ENCODE data around the gene AGAP5.
A peak's percentile ranks its signal among the peaks of the same experiment; 100 is the strongest.
"Not testable (repeated sequence)": the region's sequence is repeated elsewhere in the genome, so short reads cannot be mapped to it uniquely, and the experiment has no call there.

The AGAP5 gene

DNA sequence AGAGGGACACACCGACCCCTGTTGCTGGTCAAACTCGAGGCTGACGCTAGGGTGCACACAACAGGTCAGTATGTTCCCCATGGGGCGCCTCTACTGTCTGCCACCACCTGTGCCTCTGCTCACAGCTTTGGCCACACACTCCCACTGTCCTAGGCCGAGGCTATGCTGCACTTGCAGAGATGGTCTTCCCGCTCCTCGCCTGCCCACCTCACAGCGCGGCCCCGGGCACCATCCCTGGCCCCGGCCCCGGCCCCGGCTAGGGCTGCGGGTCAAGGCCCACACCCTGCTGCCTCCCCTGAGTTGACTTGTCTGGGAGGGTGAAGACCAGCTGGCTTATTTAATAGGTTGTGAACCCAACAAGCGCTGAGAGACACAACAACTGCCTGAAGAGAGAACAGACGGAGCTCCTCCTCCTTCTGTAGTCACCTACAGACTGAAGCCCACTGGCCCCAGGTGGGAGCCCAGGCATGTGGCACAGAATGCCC lies at the start of gene AGAP5:
TSS of gene AGAP5 (minus strand) at position 435 of the 485 bp plus-strand sequence. CDS start at position 81, 354 bp downstream.
- DNase-seq, result not testable (repeated sequence)

DNA sequence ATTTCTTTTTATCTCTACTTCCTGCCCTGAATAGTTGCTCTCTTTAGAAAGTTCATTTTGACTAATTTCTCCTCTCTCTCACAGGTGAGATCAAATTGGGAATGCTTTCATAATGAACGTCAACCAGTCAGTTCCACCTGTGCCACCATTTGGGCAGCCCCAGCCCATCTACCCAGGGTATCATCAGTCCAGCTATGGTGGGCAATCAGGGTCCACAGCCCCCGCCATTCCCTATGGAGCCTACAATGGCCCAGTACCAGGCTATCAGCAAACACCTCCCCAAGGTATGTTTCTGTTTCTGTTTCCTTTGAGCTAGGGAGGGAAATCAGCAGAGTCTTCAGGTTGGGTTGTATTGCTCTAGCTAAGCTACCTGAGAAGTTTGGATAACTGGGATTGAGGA lies 48.8 kb upstream of the AGAP5 start:
- no peak for DNase-seq

DNA sequence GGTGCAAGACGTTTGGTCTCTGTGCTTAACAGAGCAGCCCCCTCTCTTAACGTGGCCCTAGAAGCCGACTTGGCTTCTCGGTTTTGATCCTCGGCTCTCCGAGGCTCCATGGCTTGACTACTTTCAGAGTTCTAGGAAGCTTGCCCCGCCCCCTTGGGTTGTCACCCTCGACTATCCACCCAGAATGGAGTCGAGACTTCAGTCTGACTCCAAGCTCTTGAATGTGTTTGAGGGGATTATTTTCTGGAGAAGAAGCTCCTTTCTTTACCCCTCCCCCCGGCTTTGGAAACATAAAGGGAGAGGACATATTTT lies 46.7 kb upstream of the AGAP5 start:
- DNase-seq, result peak; percentile 44

DNA sequence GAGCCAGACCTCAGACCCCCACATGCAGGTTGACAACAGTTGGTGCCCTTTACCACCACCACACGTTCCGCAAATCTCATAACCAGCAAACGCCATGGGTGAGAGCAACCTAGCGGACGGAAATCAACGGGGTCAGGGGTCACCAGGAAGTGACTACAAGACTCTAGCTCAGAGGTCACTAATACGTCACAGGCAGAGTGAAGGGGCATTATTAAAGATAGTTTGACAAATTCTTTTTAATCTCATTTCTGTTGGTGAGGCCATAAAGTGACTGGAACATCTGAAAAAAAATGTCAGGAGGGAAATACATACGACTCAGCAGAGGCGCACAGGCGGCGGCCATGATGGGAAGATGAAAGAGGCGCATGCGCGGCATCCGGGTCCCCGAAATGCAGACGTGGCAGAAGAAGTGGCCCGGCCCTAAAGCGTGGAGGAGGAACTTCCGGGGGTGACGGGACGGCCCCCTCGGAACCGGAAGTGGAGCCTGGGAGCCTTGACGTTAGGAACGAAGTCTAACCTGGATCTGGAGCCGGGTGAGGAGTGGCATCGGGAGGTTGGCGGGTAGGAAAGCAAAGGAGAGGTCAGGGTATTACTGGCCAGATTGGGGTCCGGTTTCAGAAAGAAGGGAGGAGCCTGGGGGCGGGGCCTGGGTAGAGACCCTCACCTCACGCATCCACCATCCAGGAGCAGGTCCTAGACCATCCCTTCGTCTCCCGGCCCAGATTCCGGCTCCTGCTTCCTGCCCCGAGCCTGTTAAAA lies 46.2 kb upstream of the AGAP5 start, which contains the start of gene SEC24C:
TSS of gene SEC24C (plus strand) at position 468 of the 759 bp plus-strand sequence. CDS start 2,461 bp downstream, outside the sequence.
- DNase-seq, result peak; percentile 83

DNA sequence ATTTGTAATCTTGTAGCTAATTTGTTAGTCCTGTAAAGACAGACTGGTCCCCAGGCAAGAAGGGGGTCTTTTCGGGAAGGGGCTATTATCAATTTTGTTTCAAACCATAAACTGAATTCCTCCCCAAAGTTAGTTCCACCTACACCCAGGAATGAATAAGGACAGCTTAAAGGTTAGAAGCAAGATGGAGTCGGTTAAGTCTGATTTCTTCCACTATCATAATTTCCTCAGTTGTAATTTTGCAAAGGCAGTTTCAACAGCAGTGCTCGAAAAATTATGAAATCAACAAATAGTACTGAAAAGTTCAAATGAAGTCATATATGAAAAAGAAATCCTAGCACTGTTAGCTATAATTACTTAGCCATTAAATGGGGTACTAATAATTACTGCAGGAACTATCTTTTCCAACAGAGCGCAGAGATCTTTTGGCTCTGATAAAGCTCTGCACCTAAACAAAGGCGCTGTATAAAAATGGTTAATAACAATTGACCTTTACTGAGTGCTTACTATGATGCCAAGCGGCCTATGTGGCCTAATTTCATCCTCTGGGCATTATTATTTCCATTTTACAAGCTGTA lies 45.5 kb upstream of the AGAP5 start:
- no peak for DNase-seq

DNA sequence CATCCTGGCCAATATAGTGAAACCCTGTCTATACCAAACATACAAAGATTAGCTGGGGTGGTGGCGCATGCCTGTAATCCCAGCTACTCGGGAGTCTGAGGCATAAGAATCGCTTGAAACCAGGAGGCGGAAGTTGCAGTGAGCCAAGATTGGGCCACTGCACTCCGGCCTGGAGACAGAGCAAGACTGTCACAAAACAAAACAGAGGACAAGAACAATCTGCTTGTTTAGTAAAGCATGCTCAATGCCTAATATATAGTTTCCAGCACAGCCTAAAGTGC lies 44.5 kb upstream of the AGAP5 start:
- no peak for DNase-seq

DNA sequence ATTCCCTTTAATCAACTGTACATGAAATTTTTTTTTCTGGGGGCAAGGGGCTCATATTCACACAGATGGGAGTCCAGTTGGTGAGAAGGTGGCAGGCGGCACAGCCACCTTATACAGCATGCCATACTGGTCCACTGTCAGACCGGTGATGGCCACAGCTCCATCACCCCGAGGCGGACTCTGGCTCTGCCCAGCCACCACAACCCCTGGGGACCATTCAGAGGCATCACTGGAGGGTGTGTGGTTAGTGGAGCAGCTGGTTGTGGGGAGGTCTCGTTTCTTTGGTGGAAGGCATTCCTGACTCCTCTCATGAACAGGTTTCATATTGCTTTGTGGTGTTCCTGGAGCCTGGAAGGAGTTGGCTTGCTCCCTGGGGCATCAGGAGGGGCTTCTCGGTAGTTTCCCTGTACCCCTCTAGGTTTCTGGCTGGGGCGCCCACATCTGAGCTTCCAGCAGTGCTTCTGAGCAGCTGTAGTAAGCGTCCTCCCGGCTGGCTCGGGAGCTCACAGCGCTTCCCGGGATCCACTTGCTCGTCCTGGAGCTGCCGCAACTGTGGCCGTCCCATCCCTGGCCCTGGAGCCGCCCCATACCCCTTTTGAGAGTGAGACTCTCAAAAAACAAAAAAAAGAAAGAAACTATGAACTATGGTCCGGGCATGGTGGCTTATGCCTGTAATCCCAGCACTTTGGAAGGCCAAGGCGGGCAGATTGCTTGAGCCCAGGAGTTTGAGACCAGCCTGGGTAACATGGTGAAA lies 42.8 kb upstream of the AGAP5 start:
- DNase-seq, result not testable (repeated sequence)

DNA sequence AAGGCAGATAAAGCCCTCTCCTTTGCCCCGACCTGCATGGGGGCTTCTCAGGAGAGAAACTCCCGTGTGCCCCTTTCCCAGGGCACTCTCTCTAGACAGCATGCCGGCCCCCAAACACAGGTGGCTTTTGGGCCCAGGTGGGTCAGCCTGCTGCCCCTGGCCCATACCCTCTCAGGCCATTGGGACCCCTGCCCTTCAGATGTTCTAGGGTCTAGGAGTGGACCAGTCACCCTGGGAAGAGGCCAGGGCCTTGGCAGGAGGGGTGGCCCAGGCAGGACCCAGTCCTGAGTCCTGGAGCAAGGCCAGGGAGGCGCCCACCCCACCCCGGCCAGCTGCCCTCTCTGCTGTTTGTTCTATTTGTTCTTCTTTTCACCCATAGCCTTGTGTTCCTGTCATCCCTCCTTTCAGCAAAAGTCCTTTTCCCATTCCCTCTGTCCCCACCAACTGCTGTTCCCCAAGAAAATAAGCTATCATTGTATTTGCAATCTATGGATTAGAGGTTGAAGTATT lies 36.9 kb upstream of the AGAP5 start:
- DNase-seq, result no peak

DNA sequence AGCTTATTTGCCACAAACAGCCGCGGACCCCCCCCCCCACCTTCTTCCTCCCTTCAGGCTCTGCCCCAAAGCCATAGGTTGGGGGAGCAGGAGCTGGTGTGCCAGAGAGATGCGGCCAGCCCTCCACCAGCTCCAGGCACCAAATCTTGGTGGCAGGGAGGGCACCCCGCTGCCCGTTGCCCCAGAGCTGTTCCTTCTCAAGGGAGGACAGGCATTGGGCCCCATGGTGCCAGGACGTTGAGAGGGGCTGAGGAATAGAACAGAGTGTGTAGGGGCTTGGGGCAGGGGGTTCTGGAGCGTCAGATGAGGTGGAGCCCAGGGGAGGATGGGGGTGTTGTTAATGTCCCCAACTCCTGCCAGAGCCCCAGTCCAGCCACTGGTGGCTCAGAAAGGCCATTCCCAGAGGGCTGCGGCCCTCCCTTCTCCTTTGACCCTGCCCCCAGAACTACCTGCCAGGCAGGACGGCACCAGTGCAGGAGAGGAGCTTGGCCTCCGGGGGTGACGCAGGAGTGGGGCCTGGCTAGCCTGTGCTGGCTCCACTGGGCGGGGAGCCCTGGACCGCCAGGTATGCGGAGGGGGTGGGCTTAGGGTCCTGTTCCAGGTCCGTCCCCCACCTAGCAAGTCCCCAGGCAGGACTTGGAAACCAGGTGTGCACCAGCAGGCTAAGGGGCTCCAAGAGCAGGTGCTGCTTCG lies 36.3 kb upstream of the AGAP5 start:
- no peak for DNase-seq

DNA sequence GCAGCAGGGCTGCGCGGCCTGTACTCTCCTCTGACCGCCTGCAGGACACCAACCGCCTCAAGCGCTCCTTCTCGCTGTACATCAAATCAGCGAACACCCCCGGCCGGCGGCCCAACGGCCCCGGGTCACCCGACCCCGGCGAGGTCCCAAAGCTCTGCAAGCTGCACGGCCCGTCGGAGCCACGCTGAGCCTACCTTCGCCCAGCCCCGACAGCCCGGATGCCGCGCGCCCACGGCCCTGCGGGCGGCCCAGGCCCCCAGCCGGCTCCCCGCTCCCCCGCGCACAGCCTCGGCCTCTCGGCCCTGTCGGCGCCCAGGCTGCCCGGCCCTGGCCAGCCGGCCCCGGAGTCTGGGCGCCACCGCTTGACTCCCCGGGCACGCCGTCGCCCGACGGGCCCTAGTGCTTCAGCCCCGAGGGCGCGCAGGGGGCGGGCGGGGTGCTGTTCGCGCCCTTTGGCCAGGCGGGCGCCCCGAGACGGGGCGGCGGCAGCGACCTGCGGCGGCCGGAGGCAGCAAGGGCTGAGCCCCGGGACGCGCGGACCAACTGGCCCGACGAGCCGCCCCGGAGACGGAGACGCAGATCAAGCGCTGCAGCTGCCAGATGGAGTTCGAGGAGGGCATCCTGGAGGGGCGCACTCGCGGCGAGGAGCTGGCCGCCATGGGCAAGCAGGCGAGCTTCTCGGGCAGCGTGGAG lies 35.2 kb upstream of the AGAP5 start:
- DNase-seq, result no peak

DNA sequence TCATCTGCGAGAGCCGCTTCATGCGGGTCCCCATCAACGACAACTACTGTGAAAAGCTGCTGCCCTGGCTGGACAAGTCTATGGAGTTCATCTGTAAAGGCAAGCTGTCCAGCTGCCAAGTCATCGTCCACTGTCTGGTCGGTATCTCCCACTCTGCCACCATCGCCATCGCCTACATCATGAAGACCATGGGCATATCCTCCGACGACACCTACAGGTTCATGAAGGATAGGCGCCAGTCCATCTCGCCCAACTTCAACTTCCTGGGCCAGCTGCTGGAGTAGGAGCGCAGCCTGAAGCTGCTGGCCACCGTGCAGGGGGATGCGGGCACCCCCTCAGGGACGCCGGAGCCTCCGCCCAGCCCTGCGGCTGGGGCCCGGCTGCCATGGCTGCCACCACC lies 34.5 kb upstream of the AGAP5 start:
- no peak for DNase-seq

DNA sequence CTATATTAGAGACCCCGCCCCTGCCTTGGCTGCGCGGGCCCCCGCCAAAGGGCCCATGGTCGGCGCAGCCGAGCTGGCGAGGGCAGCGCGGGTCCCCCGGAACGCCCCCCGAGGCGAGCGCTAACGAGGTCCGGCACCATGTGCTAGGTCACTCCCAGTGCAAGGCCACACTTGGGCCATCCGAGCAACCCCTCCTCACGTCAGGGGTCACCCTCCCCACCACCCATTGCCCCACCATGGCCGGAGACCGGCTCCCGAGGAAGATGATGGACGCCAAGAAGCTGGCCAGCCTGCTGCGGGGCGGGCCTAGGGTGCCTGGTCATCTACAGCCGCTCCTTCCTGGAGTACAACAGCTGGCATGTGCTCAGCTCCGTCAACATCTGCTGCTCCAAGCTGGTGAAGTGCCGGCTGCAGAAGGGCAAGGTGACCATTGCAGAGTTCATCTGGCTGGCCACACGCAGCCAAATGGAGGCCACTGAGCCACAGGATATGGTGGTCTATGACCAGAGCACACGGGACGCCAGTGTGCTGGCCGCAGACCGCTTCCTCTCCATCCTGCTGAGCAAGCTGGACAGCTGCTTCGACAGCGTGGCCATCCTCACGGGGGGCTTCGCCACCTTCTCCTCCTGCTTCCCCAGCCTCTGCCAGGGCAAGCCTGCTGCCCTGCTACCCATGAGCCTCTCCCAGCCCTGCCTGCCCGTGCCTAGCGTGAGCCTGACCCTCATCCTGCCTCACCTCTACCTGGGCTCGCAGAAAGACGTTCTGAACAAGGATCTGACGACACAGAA lies 33.9 kb upstream of the AGAP5 start:
- no peak for DNase-seq

DNA sequence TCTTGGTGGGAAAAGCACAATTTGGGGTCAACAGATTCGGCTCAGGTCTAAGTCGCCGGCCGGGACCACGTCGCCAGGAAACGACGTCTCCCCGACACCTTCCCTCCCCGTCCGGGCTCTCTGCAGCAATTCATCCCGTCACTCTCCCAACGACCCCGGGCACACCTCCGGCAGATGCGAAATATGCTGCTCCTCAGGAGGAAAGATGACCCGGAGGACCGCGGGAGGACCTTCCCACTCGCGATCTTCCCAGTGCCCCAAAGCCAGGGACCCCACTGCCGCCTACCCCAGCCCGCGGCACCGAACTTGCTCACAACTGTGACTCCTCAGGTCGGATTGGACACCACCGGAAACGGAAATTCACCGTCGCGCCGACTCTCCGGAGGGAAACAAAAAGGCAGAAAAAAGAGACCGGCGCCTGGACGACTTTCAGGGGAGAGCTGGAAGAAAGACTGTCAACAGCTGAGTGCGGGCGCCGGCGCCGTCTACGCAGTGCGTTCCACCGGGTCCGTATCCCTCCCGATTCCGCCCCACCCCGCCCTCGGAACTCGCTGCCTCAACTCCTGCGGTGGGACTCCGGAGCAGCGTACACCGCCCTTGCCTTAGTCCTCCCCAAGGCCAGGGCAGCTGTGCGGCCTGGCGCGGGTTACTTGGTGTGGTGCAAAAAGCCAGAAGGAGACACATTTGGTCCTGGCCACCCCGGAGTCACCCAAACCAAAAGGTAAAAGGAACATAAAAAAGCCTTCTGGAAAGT lies 32.4 kb upstream of the AGAP5 start:
- DNase-seq, result peak; percentile 79

DNA sequence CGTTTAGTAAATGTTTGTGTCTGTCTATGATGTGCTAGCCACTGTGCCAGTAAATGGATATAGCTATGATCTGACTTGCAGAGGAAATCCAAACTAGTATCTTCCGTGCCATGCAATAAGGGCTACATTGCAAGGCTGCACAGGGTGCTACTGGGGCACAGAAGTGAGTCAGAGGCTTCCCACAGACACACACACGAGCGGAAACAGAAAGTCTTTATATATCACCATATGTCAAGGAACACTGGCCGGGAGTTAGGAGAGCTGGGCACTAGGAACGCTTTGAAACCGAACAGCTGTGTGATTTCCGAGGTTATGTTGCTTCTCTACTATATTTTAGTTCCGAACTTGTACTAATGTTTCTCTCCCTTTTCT lies 31.9 kb upstream of the AGAP5 start:
- DNase-seq, result not testable (repeated sequence)

DNA sequence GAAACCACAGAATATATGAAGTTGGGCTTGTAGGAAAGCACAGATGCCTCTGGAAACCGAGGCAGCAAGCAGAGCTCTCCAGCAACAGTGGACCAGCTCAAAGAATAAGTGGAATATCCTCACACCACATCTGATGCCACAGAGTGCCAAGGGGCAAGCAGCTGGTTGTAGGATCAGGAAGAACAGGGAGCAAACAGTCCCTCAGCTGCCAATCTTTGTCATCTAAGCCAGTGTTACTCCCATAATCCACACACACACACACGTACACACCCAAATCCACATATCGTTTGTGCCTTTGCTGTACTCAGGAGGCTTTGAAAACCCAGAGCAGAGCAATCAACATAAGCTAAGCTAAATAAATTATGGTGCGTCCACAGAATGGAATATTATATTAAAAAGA lies 25.6 kb upstream of the AGAP5 start:
- no peak for DNase-seq

DNA sequence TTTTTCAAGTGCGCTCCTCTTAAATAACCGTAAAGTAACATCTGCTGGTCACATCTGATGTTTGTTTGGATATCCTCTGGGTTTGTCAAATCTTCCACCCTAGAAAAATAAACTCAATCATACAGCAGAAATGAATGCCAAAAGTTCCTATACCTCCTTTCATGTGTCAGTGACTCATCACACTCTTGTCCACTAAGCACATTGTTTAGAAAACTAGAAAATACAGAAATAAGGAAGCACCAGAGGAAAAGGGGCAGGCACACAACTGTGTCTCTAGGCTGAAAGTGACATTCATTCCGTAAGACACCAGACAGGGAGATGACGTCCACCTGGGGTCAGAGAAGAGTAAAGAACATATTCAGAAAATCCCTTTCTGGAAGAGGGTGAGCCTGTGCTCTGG lies 22.7 kb upstream of the AGAP5 start:
- DNase-seq, result not testable (repeated sequence)

DNA sequence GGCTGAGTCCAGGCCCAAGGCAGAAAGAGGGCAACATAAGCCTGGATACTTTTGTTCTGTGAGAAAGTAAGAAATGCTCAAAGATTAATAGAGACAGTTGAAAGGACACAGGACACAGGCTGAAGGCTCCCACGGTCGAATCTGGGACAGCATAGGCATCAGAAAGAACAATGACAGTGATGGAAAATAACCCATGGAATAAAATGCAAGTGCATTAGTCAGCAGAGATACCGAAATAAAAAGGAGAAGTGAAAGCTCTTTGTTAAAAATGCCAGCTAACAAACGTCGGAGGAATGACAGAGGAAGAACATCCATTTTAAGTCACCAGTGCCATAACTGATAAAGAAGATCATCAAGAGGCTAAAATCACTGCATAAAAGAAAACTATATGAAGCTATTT lies 19.6 kb upstream of the AGAP5 start:
- no peak for DNase-seq

DNA sequence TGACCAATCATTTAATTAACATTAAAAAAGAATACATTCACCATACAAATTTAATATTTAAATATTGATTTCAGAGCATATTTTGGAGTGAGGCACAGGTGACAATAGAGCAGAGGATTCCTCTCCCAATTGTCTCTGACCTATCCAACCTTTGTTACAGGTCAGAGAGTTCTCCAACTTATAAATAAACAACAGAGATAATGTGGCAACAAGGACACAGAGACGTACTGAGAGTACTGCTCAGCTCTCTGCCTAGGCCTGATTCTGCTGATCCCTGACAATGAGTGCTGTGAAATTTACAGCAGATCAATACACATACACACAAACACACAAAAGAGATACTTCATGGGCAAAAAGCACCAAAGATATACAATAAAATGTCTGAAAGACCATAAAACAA lies 18.3 kb upstream of the AGAP5 start:
- no peak for DNase-seq

DNA sequence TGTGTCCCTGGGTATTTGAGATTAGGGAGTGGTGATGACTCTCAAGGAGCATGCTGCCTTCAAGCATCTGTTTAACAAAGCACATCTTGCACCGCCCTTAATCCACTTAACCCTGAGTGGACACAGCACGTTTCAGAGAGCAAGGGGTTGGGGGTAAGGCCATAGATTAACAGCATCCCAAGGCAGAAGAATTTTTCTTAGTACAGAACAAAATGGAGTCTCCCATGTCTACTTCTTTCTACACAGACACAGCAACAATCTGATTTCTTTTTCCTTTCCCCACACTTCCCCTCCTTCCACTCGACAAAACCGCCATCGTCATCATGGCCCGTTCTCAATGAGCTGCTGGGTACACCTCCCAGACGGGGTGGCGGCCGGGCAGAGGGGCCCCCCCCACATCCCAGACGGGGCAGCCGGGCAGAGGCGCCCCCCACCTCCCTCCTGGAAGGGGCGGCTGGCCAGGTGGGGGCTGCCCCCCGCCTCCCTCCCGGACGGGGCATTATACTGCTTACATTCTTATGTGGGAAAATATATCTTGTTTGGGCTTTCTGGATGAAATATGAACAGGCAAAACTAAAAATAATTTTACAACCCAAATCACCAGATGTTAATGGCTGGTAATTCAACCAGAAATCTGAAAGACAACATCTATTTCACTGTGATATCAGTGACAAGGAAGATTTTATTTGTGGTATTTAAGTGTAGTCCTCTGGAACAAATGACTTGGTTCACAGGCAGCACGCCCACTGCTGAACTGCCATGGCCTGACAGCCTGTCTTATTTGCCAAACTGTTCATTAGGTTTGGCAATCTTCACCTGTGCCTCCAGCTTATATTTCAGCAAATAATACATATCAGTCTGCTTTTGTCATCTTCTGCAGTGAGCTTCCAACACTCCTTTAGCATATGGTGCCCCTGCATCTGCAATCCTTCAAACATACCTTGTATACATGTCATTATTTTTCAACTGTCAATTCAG lies 17.6 kb upstream of the AGAP5 start:
- DNase-seq, result not testable (repeated sequence)

DNA sequence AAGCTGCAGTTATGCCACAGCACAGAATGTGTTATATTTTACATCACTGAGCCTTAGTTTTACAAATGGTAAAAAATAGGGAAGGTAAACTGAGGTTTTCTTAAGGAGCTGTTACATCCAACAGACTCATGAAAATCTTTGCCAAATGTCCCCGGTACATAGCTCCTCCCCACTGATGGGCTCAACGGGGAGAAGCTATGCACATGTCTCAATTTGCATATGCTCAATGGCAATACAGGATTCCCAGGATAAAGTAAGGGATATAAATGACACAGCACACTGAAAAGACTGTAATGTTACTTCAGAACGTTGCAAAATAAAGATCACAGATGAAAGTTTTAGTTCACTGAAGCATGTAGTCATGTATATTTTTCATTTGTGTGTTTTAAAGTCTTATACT lies 16.6 kb upstream of the AGAP5 start:
- DNase-seq, result not testable (repeated sequence)
